Activated T-cell treated with anti-CD3 and anti-CD28 coated beads for 1 hour (primary cell): ENCODE results near the gene PNISR.
A peak's percentile ranks its signal among the peaks of the same experiment; 100 is the strongest.

ENCODE experiments used
- DNase-seq: peaks from one replicate; pipeline ENCODE4 v3.0.0-alpha.2; 2020; ENCODE audit warnings: low read depth

Gene PNISR

DNA sequence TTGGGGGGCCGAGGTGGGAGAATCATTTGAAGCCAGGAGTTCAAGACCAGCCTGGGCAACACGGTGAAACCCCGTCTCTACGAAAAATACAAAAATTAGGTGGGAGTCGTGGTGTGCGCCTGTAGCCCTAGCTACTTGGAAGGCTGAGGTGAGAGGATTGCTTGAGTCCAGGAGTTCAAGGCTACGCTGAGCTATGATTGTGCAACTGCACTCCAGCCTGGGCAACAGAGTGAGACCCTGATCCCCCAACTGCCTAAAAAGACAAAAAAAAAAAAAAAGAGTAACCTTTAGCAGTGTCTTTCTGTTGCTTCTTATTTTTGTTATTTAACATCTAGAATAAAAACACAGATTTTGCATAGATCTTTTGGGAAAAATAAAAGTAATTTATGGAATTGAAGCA is 18.0 kb downstream of the PNISR start:
- no peak for DNase-seq

DNA sequence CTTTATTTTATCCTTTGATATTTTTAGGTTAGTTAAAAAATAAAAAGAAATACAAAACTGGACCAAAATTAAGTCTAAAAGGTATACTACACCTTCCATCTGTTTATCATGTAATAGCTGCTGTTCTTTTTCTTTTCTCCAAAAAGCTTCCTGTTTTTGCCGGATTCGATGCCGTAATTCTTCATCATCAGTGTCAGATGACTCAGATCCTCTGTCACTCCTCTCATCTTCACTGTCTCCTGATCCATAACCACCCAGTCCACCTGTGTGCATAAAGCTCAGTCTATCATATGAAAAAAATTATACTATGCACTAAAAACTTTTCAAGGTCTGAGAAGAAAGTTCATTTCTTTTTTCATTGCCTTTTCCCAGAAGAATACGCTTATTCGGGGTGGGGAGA is 22.7 kb downstream of the PNISR start:
- DNase-seq, result no peak

DNA sequence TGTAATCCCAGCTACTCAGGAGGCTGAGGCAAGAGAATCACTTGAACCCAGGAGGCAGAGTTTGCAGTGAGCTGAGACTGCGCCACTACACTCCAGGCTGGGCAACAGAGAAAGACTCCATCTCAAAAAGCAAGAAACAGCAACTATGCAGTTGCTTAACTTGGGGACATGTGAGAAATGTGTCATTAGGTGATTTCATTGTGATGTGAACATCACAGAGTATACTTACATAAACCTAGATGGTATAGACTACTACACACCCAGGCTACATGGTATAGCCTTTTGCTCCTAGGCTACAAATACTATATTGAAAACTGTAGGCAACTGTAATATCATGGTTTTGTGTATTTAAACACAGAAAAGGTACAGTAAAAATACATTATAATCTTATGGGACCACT is 27.8 kb downstream of the PNISR start:
- DNase-seq, result no peak

DNA sequence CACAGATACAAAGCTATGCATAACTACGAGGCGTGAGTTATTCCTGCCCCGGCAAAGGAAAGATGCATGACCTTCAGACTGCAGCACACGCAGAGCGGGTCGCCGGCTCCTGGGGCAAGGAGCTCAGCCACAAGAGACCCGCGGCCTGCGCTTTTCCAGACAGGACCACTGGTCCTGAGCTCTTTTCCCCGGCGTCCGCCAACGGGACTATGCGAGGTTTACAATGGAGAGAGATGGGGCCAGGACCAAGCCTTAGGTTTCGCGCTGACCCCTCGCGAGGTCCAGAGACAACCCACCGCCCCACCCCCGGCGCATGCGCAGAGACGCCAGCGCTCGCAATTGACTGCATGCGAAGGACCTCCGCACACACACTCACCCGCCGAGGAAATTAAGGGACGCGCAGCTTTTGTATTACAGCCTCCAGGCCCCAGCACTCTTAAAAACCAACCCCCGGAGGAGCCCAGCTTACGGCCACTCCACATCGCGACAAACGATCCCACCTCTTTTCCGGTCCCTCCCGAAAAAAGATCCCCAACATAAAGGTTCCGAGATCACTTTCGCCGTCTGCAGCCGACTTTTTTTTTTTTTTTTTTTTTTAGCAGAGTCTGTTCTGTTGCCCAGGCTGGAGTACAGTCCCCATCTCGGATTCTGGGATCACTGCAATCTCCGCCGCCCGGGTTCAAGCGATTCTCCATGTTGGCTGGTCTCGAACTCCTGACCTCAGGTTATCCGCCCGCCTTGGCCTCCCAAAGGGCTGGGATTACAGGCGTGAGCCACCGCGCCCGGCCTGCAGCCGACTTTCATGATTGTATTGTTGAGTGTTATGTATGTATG is 31.2 kb downstream of the PNISR start, which contains the start of gene COQ3:
TSS of gene COQ3 (minus strand) at position 498 of the 834 bp plus-strand sequence. CDS start at position 482, 16 bp downstream.
- peak; percentile 57 for DNase-seq

DNA sequence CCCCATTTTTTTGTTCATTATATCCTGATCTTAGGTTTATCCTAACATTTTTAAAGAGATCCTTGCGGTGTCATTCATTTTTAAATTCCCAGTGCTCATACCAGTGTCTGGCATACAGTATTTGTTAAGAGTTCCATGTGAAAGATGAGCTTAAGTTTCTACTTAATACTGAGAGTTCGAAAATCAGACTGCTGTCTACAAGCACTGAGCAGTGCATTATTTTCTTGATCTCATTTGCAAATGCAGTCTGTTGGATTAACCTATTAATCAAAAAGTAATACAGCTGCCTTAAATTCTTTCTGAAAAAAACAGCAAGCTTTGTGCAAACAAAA is 31.8 kb downstream of the PNISR start:
- no peak for DNase-seq

DNA sequence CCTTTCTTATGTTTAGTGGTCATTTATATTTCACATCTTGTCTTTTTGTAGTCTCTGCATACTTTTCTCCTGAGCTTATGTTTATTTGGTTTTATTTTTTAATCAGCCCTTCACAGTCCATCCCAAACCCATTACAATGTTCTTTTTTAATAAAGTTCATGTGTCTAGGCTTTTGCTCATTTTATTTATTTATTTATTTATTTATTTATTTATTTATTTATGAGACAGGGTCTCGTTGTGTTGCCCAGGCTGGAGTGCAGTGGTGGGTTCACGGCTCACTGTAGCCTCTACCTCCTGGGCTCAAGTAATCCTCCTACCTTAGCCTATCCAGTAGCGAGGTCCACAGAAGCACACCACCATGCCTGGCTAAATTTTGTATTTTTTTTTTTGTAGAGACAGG is 34.2 kb downstream of the PNISR start:
- DNase-seq, result no peak

DNA sequence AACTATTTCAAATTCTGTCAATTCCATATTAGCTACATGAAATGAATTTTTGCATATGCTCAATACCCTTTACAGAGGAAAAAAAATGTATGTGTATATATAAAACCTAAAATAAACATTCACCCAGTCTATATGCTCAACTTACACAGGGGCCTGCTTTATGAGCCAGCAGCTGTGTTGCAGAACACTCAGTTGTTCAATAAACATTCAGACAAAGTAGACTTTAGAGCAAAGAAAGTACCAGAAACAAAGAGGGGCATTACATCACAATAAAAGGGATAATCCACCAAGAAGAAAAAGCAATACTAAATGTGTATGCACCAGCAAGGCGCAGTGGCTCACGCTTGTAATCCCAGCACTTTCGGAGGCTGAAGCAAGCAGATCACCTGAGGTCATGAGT is 40.6 kb downstream of the PNISR start:
- DNase-seq, result no peak

DNA sequence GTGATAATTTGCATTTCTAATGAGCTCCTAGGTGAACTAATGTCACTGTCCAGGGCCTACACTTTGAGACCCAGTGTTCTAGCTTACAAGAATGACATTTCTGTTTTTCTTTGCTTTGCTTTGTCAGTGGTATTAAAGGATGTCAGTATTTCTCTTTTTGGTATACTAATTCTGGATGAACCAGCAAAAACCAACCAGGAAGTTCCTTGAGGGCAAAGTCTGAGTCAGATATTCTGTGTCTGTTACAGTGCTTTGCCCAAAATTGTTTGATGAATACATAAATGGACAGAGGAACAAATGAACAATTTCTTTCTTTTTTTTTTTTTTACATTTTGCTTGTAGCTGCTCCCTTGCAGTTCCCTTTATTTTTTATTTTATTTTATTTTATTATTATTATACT is 46.5 kb downstream of the PNISR start:
- DNase-seq, result no peak

DNA sequence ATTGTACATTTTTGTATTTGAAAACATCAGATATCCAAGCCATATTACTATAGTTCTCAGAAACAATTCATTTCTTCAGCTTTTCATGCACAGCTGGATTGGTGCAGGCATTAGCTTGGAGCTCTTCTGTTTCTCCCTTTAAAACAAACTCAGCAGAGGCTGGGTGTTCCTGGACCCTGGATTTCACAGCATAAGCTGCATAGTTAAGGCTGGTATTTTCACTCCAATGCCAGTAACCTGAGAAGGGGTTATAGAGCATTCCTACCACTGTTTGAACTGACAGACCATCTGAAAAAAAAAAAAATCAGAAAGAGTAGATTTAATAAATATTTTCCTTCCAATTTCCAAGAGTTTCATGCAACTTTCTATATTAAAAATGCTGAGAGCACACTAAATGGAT is 55.6 kb downstream of the PNISR start:
- DNase-seq, result no peak

DNA sequence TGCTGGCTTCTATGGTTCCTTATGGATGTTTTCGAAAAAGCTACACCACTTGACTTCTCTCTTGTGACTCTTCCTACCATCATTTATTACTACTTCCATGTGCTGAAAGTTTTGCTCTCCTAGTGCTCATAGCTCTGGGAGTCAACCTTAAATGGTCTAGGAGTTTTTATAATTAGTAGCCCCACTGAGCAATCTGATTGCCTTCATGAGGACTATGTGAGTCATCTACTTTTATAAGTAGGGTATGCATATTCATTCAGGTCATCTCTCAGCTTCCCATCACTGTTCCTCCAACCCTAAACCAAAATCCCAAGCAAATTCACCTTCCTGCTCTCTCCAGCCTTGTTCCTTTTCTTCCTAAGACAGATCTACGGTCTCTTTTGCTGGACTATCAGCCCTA is 58.3 kb downstream of the PNISR start:
- DNase-seq, result no peak

DNA sequence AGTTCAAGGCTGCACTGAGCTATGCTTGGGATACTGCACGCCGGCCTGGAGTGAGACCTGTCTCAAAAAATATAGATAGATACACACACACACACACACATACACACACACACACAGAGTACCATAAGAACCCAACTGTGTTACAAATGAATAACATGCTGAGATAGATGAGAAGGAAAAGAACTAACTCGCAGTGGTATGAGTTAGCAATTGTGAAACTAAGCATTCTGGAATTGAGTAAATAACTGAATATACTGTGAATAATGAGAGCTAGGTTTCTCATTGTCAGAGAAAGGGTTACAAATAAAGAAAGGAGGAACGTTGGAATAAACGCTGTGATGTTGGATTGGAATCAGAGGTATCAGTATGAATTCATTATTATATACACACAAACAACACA is 61.1 kb downstream of the PNISR start:
- no peak for DNase-seq

DNA sequence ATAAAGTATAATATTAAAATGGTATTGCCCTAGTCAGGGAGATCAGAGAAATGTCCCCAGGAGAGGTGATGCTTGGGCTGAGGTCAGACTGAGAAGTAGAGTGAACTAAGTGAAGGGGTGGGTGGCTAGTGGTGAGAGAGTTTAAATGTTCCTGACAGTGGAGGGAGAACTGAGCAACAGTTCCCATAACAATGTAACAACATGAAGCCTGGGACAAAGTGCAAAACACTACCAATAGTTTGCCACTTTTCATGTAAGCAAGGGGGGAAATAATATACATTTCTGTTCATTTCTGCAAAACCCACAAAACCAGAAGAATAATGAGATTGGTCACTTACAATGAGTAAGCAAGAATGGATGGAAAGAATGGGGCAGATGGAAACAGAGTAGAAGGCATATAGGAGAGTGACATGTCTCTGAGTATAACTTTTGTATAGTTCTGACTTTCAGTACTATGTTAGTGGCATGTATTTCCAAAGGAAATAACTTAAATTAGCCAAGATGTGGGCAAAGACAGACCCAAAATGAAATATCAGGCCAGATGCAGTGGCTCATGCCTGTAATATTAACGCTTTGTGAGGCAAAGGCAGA is 62.3 kb downstream of the PNISR start:
- DNase-seq, result no peak

DNA sequence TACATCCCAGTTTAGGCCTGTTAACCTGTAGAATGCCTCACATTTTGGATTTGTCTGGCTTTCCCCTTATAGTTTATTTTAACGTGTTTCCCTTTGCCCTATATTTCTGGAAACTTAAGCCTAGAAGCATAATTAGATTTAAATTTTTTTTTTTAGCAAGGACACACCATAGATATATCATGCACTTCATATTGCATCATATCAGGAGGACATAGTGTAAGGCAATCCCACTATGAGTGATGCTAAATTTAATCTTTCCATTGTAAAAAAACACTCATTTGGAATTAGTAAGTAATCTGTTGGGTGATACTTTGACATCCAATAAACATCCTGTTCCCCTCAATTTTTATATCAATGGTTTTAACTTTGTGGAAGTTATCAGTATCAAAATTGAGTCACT is 65.3 kb downstream of the PNISR start:
- DNase-seq, result no peak

DNA sequence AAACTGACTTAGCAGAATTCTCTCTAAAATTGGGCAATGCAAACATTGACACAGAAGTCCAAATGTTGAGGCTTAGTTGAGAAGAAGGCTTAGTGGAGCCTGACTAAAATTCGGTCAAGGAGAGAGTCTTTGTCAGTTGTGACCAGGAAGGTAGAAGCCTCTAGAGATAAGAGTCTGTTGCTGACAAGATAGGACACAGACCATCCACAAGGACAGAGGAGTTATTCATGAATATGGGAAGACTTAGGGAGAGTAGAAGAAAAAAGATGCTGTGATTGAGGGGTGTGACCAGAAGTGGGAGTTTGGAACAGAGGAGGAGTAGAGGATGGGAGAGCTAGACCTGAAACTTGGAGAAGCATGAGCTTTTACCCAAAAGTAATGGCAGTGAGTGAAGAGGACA is 68.5 kb downstream of the PNISR start:
- no peak for DNase-seq

DNA sequence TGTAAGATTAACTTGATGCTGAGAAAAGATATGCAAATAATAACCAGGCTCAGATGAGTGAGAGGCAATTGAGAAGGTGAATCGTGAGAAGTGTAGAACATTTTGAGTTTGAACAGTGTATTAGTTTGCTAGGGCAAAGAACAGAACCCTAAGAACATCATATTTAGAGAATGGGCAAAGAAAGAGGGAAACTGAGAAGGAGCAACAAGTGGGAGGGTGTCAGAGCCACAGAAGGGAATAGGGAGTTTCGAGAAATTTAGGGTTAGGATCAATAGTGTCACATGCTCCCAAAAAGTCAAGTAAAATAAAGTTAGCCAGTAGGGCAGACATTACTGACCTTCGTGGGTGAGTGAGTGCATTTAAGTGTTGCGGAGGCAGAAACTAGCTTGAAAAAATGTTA is 70.1 kb downstream of the PNISR start:
- DNase-seq, result no peak

DNA sequence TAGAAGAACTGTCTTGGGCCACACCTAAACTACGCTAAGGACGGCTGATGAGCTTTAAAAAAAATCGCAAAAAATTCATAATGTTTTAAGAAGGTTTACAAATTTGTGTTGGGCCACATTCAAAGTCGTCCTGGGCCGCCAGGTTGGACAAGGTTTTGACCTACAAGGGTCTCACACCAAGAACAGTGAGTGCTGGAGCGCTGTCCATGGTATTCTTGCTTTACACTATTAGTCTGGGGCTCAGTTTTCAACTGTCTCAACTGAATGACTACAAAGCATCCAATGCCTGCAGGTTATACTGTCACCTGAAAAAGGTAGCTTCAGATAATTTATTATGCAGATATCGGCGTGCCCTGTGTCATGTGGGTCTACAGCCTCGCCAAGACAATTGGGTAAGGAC is 72.0 kb downstream of the PNISR start:
- no peak for DNase-seq

DNA sequence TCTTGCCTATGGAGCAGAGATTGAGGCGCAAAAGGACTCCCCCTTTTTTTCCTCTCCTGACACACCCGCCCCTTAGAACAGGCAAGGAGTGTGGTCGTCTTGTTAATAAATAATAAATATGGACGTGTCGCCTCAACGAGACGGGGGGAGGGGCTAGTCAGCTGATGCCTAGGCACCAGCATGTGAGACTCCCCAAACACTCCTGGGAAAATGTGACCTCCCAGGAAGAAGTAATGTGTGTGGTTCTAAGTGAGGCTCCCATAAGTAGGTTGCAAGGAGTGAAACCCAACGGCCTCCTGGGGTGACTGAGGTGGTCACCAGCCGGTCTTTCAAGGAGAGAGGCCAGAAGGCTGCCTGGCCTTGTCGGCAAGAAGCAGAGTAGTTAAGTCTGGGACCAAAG is 74.5 kb downstream of the PNISR start:
- DNase-seq, result no peak

DNA sequence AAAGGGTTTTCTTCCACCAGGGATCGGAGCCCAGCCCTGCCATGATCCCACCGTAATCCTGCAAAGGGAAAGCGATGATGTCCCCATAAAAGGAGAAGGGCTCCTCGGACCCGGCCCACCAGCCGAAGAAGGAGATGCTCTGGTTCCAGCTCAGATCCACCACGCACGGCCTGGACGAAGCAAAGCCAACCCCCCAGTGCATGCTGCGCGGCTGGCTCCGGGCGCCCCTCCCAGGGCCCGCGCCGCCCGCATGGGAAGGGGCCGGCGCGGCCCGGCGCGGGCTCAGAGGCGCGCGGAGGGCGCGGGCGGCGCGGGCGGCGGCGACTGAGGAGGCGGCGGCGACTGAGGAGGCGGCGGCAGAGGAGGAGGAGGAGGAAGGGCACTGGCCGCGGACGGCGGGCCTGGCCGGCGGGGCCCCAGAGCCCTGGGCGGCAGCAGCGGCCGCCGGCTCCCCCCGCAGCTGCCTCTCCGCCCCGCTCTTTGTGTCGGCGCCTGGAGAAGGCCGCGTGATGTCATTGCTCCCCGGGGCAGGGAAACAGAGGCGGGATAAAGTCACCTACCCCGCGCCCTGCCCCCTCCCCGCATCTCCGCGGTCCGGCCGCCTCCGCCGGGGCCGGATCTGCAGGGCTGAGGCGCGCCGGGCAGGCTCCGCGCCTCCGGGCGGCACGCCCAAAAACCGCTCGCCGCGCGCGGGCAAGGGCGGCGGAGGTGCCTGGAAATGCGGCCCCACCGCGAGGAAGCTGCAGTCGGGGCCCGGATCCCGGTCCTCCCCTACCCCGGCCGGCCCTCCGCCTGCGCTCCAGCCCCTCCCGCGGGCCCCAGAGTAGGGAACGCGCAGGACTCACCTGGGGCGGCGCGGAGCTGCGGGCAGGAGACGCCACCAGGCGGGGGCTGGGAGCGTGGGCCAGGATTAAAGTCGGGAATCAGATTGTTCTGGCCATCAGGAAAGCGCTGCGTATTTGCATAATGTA is 75.7 kb downstream of the PNISR start, which contains the start of gene FAXC:
TSS of gene FAXC (minus strand) at position 504 of the 971 bp plus-strand sequence. CDS start at position 202, 302 bp downstream.
- no peak for DNase-seq

DNA sequence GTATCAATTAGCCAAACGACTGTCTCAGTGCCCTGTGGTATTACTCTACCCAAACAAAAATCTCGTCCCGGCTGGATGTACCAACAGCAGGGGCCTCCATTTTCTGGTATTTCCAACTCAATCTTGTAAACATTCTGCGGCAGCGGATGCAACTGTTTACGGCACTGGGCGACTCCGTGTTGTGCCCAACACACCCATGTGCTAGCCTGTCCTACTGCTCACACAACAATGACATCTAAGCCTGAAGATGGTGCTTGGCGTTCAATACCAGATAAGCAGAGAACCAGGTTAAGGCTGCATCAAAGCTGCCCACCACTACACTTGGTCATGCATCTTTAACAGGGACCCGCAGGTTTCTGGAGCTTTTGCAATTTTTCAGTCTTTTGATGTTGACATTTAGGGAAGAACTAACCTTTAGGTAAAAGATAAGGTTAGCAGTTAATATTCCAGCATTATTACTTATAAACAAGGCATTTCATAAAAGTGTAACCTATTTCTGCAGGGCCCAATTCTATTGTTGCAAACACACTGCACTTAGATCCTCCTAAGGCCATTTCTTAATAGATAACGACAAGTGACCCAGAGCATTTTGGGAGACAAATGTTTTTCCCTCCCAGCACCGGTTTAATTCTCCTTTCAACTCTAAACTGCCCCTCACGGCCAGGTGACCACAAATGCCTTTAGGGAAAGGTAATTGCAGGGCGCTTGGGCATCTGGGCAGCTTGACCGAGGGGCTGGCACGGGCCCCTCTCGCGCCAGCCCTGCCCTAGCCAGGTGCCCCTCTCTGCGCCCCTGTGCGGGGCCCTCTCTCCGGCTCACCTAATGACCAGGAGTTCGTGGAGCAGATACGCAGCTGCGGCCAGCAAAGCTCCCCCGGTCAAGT is 76.6 kb downstream of the PNISR start:
- DNase-seq, result no peak
